ENCODE measurements around the gene IGSF21.

- TF ChIP-seq CTCF (IDR thresholded peaks at IDR 0.05; ENCODE audit: extremely low read depth in 1 of 2, insufficient read depth in 1 of 2, low read depth in 1 of 2, low read length in 2 of 2) (no peak), MAX (IDR thresholded peaks at IDR 0.05; ENCODE audit: insufficient read depth, insufficient read length) (no peak), MYC (IDR thresholded peaks at IDR 0.05; ENCODE audit: low read depth, low read length) (no peak), POLR2A (IDR thresholded peaks at IDR 0.05; ENCODE audit: low read depth, low read length) (no peak), GATA2 (IDR thresholded peaks at IDR 0.05; ENCODE audit: insufficient read depth, insufficient read length, low read depth, low read length) (no peak), POLR2AphosphoS5 (IDR thresholded peaks at IDR 0.05; ENCODE audit: insufficient read depth, low read depth, low read length) (no peak), EZH2 (IDR thresholded peaks at IDR 0.05; ENCODE audit: borderline replicate concordance, low read depth, low read length, severe bottlenecking) (no peak), JUN (IDR thresholded peaks at IDR 0.05; ENCODE audit: borderline replicate concordance, insufficient read depth, insufficient read length, low read depth) (no peak), FOS (IDR thresholded peaks at IDR 0.05; ENCODE audit: borderline replicate concordance, insufficient read depth, low read length) (no peak)
Measured at GRCh38 chr1:18241891-18242290, 134.3 kb downstream of the IGSF21 start.
